HUES6 (cell line): ENCODE data around the gene MEPE.

Source experiments
- H3K27ac ChIP-seq: 2 replicates; pipeline ENCODE4 v1.7.0; 2013; ENCODE audit warnings: low read depth, mild to moderate bottlenecking, low read length, inconsistent platforms
- H3K27me3 ChIP-seq: 2 replicates; pipeline ENCODE4 v1.6.1; 2013; ENCODE audit warnings: low read length; ENCODE audit not compliant: control insufficient read depth, insufficient read depth
- H3K36me3 ChIP-seq: 2 replicates; pipeline ENCODE4 v1.6.1; 2013; ENCODE audit warnings: low read length; ENCODE audit not compliant: control insufficient read depth, insufficient read depth
- H3K4me1 ChIP-seq: 2 replicates; pipeline ENCODE4 v1.6.1; 2013; ENCODE audit warnings: low read length; ENCODE audit not compliant: control insufficient read depth, insufficient read depth
- H3K4me3 ChIP-seq: 2 replicates; pipeline ENCODE4 v1.5.1; 2013; ENCODE audit warnings: low read depth, low read length
- H3K9ac ChIP-seq: one replicate; pipeline ENCODE4 v1.6.1; 2013; ENCODE audit warnings: mild to moderate bottlenecking, low read length
- H3K9me3 ChIP-seq: 2 replicates; pipeline ENCODE4 v1.6.1; 2013; ENCODE audit warnings: low read depth, low read length; ENCODE audit not compliant: control insufficient read depth, insufficient read depth

MEPE gene, protein sequence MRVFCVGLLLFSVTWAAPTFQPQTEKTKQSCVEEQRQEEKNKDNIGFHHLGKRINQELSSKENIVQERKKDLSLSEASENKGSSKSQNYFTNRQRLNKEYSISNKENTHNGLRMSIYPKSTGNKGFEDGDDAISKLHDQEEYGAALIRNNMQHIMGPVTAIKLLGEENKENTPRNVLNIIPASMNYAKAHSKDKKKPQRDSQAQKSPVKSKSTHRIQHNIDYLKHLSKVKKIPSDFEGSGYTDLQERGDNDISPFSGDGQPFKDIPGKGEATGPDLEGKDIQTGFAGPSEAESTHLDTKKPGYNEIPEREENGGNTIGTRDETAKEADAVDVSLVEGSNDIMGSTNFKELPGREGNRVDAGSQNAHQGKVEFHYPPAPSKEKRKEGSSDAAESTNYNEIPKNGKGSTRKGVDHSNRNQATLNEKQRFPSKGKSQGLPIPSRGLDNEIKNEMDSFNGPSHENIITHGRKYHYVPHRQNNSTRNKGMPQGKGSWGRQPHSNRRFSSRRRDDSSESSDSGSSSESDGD

DNA sequence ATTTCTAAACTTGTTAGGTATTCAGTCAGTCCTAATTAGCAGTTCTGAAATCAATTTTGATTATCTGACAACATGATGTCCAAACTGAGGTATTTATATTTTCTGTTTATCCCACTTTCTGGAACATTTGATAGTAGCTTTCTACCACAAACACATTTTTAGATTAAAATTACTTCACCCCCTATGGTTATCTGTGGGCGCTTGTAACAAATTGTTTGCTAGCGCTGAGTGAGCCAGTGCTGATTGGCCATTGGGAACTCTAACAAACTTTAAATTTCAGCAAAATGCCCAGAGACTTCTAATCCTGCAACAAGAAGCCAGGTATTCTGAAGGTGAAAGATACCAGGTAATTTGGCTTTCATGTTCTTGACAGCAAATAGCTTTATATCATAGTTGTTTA lies at the start of gene MEPE:
Gene MEPE, plus strand, starts transcription at position 301 of the 400 bp plus-strand sequence. CDS start 1,746 bp downstream, outside the sequence.
- H3K36me3 ChIP-seq: no peaks in the 10 kb centered on the region
- H3K27me3 ChIP-seq: no peaks in the 10 kb centered on the region
- H3K9ac ChIP-seq: no peak within 1 kb of the TSS
- H3K27ac ChIP-seq: no peak within 1 kb of the TSS
- no peak within 1 kb of the TSS for H3K4me3 ChIP-seq
- H3K9me3 ChIP-seq: no peaks in the 10 kb centered on the region
- H3K4me1 ChIP-seq: peaks cover 9% of the 10 kb centered on the region

- H3K36me3 ChIP-seq: no peaks in the 10 kb centered on the region
- no peaks in the 10 kb centered on the region for H3K9me3 ChIP-seq
- H3K4me3 ChIP-seq: no peak overlapping the region
Measured at GRCh38 chr4:87783781-87784180, 49.0 kb upstream of the MEPE start.

DNA sequence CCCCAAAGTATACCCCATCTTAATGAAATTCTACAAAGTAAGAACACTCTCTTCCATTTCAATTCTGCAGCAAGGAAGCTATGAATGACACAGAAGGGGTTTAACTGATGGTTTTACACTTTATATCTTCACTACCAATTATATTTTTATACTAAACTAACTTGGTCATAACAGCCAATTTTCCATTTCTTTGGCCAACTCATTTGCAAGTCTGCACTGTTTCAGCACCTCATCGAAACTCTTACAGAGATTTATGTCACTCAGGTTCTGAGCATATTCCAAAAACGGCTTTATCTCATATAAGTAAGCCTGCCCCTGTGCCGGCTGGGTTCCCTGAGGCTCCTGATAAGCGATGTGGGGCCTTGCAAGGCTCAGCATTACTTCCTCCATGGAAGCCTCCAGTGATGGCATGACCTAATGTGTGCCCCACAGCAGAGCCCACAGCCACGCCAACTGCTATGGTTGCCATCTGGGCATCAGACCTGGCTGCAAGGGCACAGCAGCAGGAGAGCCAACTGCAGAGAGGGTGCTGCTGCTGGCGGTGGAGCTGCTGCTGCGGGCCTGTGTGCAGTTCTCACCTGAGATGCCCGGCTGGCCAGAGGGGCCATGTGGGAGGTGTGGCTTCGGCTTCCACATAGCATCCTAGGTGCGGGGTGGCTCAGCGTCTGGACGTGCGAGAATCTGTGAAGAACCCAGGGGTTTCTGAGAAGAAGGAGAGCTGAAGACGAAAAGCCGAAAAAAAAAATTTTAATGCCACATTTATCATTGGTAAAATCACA lies 46.8 kb upstream of the MEPE start:
- no peaks in the 10 kb centered on the region for H3K4me1 ChIP-seq

More at GRCh38 chr4:87783781-87784180, 49.0 kb upstream of the MEPE start:
- Histone ChIP-seq H3K27ac (no peak overlapping the region), H3K9ac (no peak overlapping the region), H3K27me3 (no peaks in the 10 kb centered on the region), H3K4me1 (no peaks in the 10 kb centered on the region)

DNA sequence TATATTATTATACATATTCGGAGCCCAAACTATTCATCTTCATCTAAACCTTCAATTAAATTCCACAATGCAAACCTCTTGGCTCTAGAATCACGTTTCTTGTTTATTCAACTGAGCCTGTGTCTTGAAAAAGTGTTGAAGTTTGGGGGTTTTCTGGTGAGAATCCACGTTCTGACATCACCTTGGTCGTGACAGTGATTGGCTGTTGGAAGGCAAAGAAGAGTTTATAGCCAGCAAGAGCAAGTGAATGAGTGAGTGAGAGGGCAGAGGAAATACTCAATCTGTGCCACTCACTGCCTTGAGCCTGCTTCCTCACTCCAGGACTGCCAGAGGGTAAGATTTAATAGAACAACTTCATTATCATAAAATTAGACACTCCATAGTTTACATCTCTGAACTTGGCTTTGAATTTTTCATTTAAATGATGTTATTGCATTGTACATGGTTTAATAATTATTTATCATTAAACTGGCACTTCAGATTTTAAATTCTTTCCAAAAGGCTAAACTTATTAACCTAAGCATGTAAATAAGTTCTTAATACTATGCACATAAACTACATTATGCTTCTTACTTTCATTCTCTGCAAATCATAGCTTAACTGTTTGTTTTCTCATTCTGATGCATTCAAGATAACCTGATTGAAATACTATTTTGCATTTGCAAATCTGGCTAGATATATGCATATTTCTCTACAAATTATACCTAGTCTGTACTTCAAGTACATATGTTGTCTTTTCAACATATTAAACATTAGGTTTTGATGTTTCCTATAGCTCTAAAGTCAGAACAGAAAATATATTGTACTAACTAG lies 33.3 kb upstream of the MEPE start, which contains the start of gene IBSP:
Gene IBSP, plus strand, starts transcription at position 254 of the 813 bp plus-strand sequence. CDS start 2,808 bp downstream, outside the sequence.
- Histone ChIP-seq H3K4me3 (no peak within 1 kb of the TSS), H3K27ac (no peak within 1 kb of the TSS), H3K9me3 (no peaks in the 10 kb centered on the region), H3K27me3 (no peaks in the 10 kb centered on the region), H3K4me1 (no peaks in the 10 kb centered on the region), H3K36me3 (no peaks in the 10 kb centered on the region), H3K9ac (no peak within 1 kb of the TSS)

More for the DNA sequence above, 46.8 kb upstream of the MEPE start:
- H3K27me3 ChIP-seq: no peaks in the 10 kb centered on the region
- H3K27ac ChIP-seq: no peak overlapping the region
- H3K9me3 ChIP-seq: no peaks in the 10 kb centered on the region
- H3K36me3 ChIP-seq: no peaks in the 10 kb centered on the region
- no peak overlapping the region for H3K4me3 ChIP-seq
- no peak overlapping the region for H3K9ac ChIP-seq

- H3K9ac ChIP-seq: no peak overlapping the region
- no peaks in the 10 kb centered on the region for H3K9me3 ChIP-seq
- H3K4me1 ChIP-seq: no peaks in the 10 kb centered on the region
- H3K4me3 ChIP-seq: no peak overlapping the region
- H3K27me3 ChIP-seq: no peaks in the 10 kb centered on the region
- no peak overlapping the region for H3K27ac ChIP-seq
- H3K36me3 ChIP-seq: no peaks in the 10 kb centered on the region
Measured at GRCh38 chr4:87802858-87803257, 29.9 kb upstream of the MEPE start.

DNA sequence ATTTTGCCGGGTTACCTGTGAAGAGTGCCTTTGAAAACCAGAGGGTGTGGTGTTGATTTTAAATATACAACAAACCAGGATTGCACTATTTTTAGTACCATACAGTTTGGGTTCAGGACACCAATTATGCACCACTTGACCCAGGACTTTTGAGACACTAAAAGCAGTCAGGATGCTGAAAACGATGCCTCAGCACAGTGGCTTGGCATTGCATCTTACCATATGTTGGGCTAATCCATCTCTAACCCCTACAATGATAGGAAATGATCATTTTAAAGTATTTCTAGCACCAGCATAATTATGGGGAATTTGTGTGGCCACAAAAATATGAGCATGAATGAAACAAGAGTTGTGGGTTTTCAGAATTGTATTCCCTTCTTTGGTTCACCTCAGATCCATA lies 29.3 kb upstream of the MEPE start:
- Histone ChIP-seq H3K9ac (no peak overlapping the region), H3K4me1 (no peaks in the 10 kb centered on the region), H3K36me3 (no peaks in the 10 kb centered on the region), H3K4me3 (no peak overlapping the region), H3K27ac (no peak overlapping the region), H3K9me3 (no peaks in the 10 kb centered on the region), H3K27me3 (no peaks in the 10 kb centered on the region)

- H3K36me3 ChIP-seq: no peaks in the 10 kb centered on the region
- no peaks in the 10 kb centered on the region for H3K4me1 ChIP-seq
- H3K4me3 ChIP-seq: no peak overlapping the region
- H3K27ac ChIP-seq: no peak overlapping the region
- no peaks in the 10 kb centered on the region for H3K27me3 ChIP-seq
- no peaks in the 10 kb centered on the region; the same call in 1 of the 2 replicates for H3K9me3 ChIP-seq
- H3K9ac ChIP-seq: no peak overlapping the region
Measured at GRCh38 chr4:87804871-87805270, 27.9 kb upstream of the MEPE start.

DNA sequence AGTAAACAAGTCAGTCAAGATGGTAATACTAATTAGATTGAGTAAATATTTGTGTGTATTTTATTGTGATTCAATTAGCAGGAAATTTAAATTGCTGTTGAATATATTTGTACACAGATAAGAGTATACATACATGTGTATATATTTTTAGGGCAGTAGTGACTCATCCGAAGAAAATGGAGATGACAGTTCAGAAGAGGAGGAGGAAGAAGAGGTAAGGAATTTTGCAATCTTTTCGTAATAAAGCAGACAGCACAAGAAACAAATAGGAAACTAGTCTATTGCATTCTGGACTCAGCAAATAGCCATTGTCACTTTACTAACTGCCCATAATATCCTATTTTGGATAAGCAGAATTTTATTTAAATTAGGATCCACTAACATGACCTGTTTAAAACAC lies 26.8 kb upstream of the MEPE start:
- Histone ChIP-seq H3K36me3 (no peaks in the 10 kb centered on the region), H3K27me3 (no peaks in the 10 kb centered on the region), H3K9ac (no peak overlapping the region), H3K9me3 (no peaks in the 10 kb centered on the region; the same call in 1 of the 2 replicates), H3K4me3 (no peak overlapping the region), H3K4me1 (no peaks in the 10 kb centered on the region), H3K27ac (no peak overlapping the region)

DNA sequence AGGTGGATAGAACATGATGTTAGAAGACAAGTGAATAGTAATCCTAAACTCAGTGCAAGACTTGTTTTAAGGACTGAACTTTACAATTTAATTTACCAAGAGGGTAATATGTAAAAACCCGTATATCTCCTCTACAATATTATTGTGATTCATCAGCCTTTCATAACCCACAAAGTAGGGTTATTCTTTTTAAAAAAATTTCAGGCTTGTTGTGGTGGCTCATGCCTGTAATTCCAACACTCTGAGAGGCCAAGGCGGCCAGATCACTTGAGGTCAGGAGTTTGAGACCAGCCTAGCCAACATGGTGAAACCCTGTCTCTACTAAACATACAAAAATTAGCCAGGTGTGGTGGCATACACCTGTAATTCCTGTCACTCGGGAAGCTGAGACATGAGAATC lies 26.2 kb upstream of the MEPE start:
- Histone ChIP-seq H3K36me3 (no peaks in the 10 kb centered on the region), H3K4me3 (no peak overlapping the region), H3K4me1 (no peaks in the 10 kb centered on the region), H3K9me3 (no peaks in the 10 kb centered on the region; the same call in 1 of the 2 replicates), H3K27ac (no peak overlapping the region), H3K27me3 (no peaks in the 10 kb centered on the region), H3K9ac (no peak overlapping the region)

- Histone ChIP-seq H3K36me3 (no peaks in the 10 kb centered on the region), H3K27ac (no peak overlapping the region), H3K4me3 (no peak overlapping the region), H3K9ac (no peak overlapping the region), H3K27me3 (no peaks in the 10 kb centered on the region), H3K4me1 (no peaks in the 10 kb centered on the region), H3K9me3 (no peaks in the 10 kb centered on the region; the same call in 1 of the 2 replicates)
Measured at GRCh38 chr4:87807402-87807801, 25.4 kb upstream of the MEPE start.
